K562 (cell line): Measurements from ENCODE around the gene PRKAR2B. TPM values are rescaled to one million over a fixed set of nuclear protein-coding genes. Genes with fewer than 3 reads are reported as not detected.
A peak's percentile ranks its signal among the peaks of the same experiment; 100 is the strongest.

Experiments used
- HOMEZ ChIP-seq: fragments of 250-450 bp; sonication (Bioruptor Pico); IDR thresholded peaks from 2 replicates; pipeline ENCODE4 v1.4.0; 2020; ENCODE audit warnings: mild to moderate bottlenecking, moderate library complexity
- NELFE ChIP-seq: IDR thresholded peaks from 2 replicates; pipeline ENCODE4 v1.6.1; 2011; ENCODE audit warnings: mild to moderate bottlenecking; ENCODE audit not compliant: insufficient read depth, insufficient read length
- NFATC3 ChIP-seq: fragments of 450-650 bp; IDR thresholded peaks from 2 replicates; pipeline ENCODE4 v1.6.1; 2017; ENCODE audit warnings: mild to moderate bottlenecking
- RNF2 ChIP-seq: sonication (generic); IDR thresholded peaks from 2 replicates; pipeline ENCODE4 v1.6.1; 2016
- SOX6 ChIP-seq: fragments of 450-650 bp; IDR thresholded peaks from 2 replicates; pipeline ENCODE4 v1.6.1; 2014; ENCODE audit warnings: mild to moderate bottlenecking
- ZNF184 ChIP-seq: sonication (generic); formaldehyde crosslinking; IDR thresholded peaks from 2 replicates; pipeline ENCODE4 v1.5.0; 2020; ENCODE audit warnings: missing genetic modification reagents
- ZNF318 ChIP-seq, 2 experiments: fragments of 450-650 bp; IDR thresholded peaks; 2 replicates each; pipeline ENCODE4 v1.6.1; 2016; ENCODE audit warnings: mild to moderate bottlenecking in 2 of 2, borderline replicate concordance in 1 of 2, low read depth in 1 of 2, moderate library complexity in 1 of 2
- polyA plus RNA-seq, 8 experiments: library from polyadenylated mRNA; depleted of rRNA in 4 of 8; stranded (reverse) in 5 of 8; unstranded in 3 of 8; fragments of >200 nt; fragmentation: Nextera tagmentation in 2 of 8; fragmentation: Illumina TruSeq in 1 of 8; extraction: Ambion mirVana in 2 of 8; extraction: Trizol in 1 of 8; gene quantifications; 2 replicates each; pipeline versions ENCODE4 v1.2.1 to v1.2.3, GENCODE V29; 2011 to 2014; ENCODE audit warnings: inconsistent platforms in 1 of 8, missing spikeins in 1 of 8
- total RNA-seq, 7 experiments: library from RNA; depleted of rRNA in 6 of 7; stranded (reverse); fragments of >200 nt in 6 of 7; fragmentation: Illumina TruSeq in 2 of 7; extraction: Trizol in 2 of 7; gene quantifications; 2 replicates each; pipeline versions ENCODE4 v1.2.1 to v1.2.3, GENCODE V29; 2011 to 2021; ENCODE audit warnings: low replicate concordance in 1 of 7
- TF ChIP-seq, protein P1 (sequence below): fragments of 450-650 bp; IDR thresholded peaks from 2 replicates; pipeline ENCODE4 v1.6.1; 2016
- TF ChIP-seq, protein P2 (sequence below): fragments of 250-450 bp; sonication (Bioruptor Pico); IDR thresholded peaks from 2 replicates; pipeline ENCODE4 v1.8.0; 2021; ENCODE audit warnings: borderline replicate concordance, mild to moderate bottlenecking, moderate library complexity; ENCODE audit not compliant: poor library complexity, severe bottlenecking
- TF ChIP-seq, protein P3 (sequence below): fragments of 450-650 bp; IDR thresholded peaks from 2 replicates; pipeline ENCODE4 v1.6.1; 2017; ENCODE audit warnings: antibody characterized with exemption

Gene PRKAR2B
- total and polyA plus RNA-seq, 9 of the 15 experiments (the other 6 are each of a cell fraction or from before 2014, with no cell fraction given): 59.0 to 173 (median 129) TPM

DNA sequence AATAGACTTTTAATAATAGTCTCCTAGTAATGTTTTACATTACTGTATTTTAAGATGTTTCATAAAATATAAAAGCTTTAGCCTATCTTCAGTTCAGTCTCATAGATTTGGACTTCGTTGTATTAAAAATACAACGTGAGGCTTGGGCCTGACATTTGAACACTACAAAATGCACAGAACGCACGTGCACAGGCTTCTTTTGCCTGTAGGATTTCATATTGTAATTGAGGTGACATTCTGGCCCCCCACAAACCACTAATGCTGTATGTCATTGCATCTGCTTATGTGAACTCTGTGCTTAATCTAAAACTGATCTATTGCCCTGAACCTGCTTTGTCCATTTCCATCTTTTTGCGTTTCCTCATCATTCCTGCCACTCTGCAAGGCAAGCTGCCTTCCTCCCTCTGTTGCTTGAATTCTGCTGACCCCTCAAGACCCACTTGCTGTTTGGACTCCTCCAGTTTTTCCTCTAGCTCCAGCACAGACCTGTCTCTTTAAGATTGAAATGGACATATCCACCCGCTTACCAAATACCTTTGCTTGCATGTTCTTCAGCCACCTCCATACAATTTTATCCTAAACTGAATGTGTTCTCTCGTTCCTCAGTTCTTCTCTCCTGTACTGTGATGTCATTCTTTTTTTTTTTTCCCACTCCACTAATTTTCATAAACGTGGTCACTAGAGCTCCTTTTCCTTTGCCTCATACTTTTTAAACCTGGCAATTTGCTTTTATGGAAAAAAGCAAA is 12.4 kb downstream of the PRKAR2B start (continued):
- TF ChIP-seq ZNF318 (IDR thresholded peaks at IDR 0.05; ENCODE audit: borderline replicate concordance in 1 of 2, low read depth in 1 of 2) (no peak), HOMEZ (no peak), NFATC3 (no peak), ZNF184 (no peak), SOX6 (no peak), NELFE (no peak), RNF2 (no peak)
- TF ChIP-seq, protein P1, sequence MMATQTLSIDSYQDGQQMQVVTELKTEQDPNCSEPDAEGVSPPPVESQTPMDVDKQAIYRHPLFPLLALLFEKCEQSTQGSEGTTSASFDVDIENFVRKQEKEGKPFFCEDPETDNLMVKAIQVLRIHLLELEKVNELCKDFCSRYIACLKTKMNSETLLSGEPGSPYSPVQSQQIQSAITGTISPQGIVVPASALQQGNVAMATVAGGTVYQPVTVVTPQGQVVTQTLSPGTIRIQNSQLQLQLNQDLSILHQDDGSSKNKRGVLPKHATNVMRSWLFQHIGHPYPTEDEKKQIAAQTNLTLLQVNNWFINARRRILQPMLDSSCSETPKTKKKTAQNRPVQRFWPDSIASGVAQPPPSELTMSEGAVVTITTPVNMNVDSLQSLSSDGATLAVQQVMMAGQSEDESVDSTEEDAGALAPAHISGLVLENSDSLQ: peak; percentile 33
- TF ChIP-seq, protein P2, sequence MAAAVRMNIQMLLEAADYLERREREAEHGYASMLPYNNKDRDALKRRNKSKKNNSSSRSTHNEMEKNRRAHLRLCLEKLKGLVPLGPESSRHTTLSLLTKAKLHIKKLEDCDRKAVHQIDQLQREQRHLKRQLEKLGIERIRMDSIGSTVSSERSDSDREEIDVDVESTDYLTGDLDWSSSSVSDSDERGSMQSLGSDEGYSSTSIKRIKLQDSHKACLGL: no peak
- TF ChIP-seq, protein P3, sequence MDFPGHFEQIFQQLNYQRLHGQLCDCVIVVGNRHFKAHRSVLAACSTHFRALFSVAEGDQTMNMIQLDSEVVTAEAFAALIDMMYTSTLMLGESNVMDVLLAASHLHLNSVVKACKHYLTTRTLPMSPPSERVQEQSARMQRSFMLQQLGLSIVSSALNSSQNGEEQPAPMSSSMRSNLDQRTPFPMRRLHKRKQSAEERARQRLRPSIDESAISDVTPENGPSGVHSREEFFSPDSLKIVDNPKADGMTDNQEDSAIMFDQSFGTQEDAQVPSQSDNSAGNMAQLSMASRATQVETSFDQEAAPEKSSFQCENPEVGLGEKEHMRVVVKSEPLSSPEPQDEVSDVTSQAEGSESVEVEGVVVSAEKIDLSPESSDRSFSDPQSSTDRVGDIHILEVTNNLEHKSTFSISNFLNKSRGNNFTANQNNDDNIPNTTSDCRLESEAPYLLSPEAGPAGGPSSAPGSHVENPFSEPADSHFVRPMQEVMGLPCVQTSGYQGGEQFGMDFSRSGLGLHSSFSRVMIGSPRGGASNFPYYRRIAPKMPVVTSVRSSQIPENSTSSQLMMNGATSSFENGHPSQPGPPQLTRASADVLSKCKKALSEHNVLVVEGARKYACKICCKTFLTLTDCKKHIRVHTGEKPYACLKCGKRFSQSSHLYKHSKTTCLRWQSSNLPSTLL: no peak
